ENCODE results near the gene NFKBIE. TPM values are rescaled to one million over a fixed set of nuclear protein-coding genes. Genes with fewer than 3 reads are reported as not detected.

NFKBIE gene
- total RNA-seq, 1 experiment from 2014 or later: 7.4 TPM

DNA sequence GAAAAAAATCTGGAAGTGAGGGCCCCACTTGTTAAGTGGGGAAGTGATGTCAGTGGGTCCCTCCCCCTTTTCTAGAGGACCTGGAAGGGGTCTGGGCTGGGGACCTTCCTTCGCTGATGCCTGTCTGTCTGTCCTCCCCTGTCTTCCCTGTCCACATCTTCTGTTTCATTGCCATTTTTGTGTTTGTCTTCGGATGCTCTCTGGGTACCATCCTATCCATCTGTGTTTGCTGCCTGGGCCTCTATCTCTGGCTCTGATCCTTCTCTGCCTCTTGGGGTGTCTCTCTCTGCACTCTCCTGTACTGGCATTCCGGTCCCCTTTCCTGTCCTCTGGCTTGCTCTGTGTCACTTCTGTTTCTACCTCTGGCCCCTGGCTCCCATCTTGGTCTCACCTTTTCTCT is 7.2 kb upstream of the NFKBIE start:
- Histone ChIP-seq H3K27me3 (ENCODE audit: low read length) (peaks cover 33% of the 10 kb centered on the region), H3F3A (ENCODE audit: low read length, unreplicated experiment) (no peaks in the 10 kb centered on the region), H3K79me2 (ENCODE audit: low read length) (no peaks in the 10 kb centered on the region), H4K20me1 (ENCODE audit: low read length) (no peaks in the 10 kb centered on the region), H3K9me3 (ENCODE audit: low read length) (no peaks in the 10 kb centered on the region), H3K4me1 (ENCODE audit: insufficient read depth, low read length) (no peaks in the 10 kb centered on the region), H3K9ac (ENCODE audit: low read length) (no peak overlapping the region), H2AFZ (ENCODE audit: low read length) (no peak overlapping the region), H3K27ac (ENCODE audit: low read length) (no peak overlapping the region), H3K4me2 (ENCODE audit: low read length) (no peak overlapping the region), H3K36me3 (ENCODE audit: low read depth, low read length) (no peaks in the 10 kb centered on the region), H3K9me2 (replicated peaks; ENCODE audit: low read length) (no peaks in the 10 kb centered on the region), H3K4me3 (ENCODE audit: low read length) (no peak overlapping the region)
- no peak for TF ChIP-seq EZH2phosphoT487 (IDR thresholded peaks at IDR 0.05; ENCODE audit: borderline replicate concordance, low read length)
- TF ChIP-seq CTCF (conservative IDR thresholded peaks at IDR 0.05; ENCODE audit: low read depth, low read length): no peak
- TF ChIP-seq EZH2 (IDR thresholded peaks at IDR 0.05; ENCODE audit: low read length, unreplicated experiment): no peak
- DNase-seq (no peak), ATAC-seq (no peak)
- BruUV-seq (replicated peaks): no TSS peak
- CTCF ChIA-PET: no interaction called here
- POLR2A ChIA-PET (ENCODE audit: unreplicated experiment): no interaction called here
- intact Hi-C loops (cut with micrococcal nuclease): no loop called here

- no peaks in the 10 kb centered on the region for H4K20me1 ChIP-seq (ENCODE audit: low read length)
- H3K27me3 ChIP-seq (ENCODE audit: low read length): peaks cover 33% of the 10 kb centered on the region
- H3F3A ChIP-seq (ENCODE audit: low read length, unreplicated experiment): no peaks in the 10 kb centered on the region
- no peak for ATAC-seq
- intact Hi-C loops (cut with micrococcal nuclease): no loop called here
- ChIA-PET POLR2A (ENCODE audit: unreplicated experiment) (no interaction called here), CTCF (no interaction called here)
- H3K27ac ChIP-seq (ENCODE audit: low read length): no peak overlapping the region
- H3K4me1 ChIP-seq (ENCODE audit: insufficient read depth, low read length): no peaks in the 10 kb centered on the region
- H3K36me3 ChIP-seq (ENCODE audit: low read depth, low read length): no peaks in the 10 kb centered on the region
- no peak overlapping the region for H2AFZ ChIP-seq (ENCODE audit: low read length)
- no peaks in the 10 kb centered on the region for H3K9me2 ChIP-seq (replicated peaks; ENCODE audit: low read length)
- no peaks in the 10 kb centered on the region for H3K79me2 ChIP-seq (ENCODE audit: low read length)
- BruUV-seq (replicated peaks): no TSS peak
- H3K9ac ChIP-seq (ENCODE audit: low read length): no peak overlapping the region
- no peak overlapping the region for H3K4me2 ChIP-seq (ENCODE audit: low read length)
- no peak overlapping the region for H3K4me3 ChIP-seq (ENCODE audit: low read length)
- H3K9me3 ChIP-seq (ENCODE audit: low read length): no peaks in the 10 kb centered on the region
- DNase-seq: no peak
- TF ChIP-seq EZH2phosphoT487 (IDR thresholded peaks at IDR 0.05; ENCODE audit: borderline replicate concordance, low read length) (no peak), CTCF (conservative IDR thresholded peaks at IDR 0.05; ENCODE audit: low read depth, low read length) (no peak), EZH2 (IDR thresholded peaks at IDR 0.05; ENCODE audit: low read length, unreplicated experiment) (no peak)
Observed at GRCh38 chr6:44271914-44272313, 6.6 kb upstream of the NFKBIE start.

- H3K4me1 ChIP-seq (ENCODE audit: insufficient read depth, low read length): no peaks in the 10 kb centered on the region
- no peak for TF ChIP-seq EZH2 (IDR thresholded peaks at IDR 0.05; ENCODE audit: low read length, unreplicated experiment)
- TF ChIP-seq EZH2phosphoT487 (IDR thresholded peaks at IDR 0.05; ENCODE audit: borderline replicate concordance, low read length): no peak
- TF ChIP-seq CTCF (conservative IDR thresholded peaks at IDR 0.05; ENCODE audit: low read depth, low read length): no peak
- H3F3A ChIP-seq (ENCODE audit: low read length, unreplicated experiment): no peaks in the 10 kb centered on the region
- no peaks in the 10 kb centered on the region for H3K9me3 ChIP-seq (ENCODE audit: low read length)
- H3K9ac ChIP-seq (ENCODE audit: low read length): no peak overlapping the region
- no peaks in the 10 kb centered on the region for H3K36me3 ChIP-seq (ENCODE audit: low read depth, low read length)
- DNase-seq (no peak), ATAC-seq (no peak)
- H3K27me3 ChIP-seq (ENCODE audit: low read length): peaks cover 33% of the 10 kb centered on the region
- POLR2A ChIA-PET (ENCODE audit: unreplicated experiment): interaction anchor here (0.6 kb wide), 1 partner anchor 66 kb away, joined by 5 read pairs; no protein-coding TSS in a partner anchor
- intact Hi-C loops (cut with micrococcal nuclease): no loop called here
- no peak overlapping the region for H3K27ac ChIP-seq (ENCODE audit: low read length)
- no peaks in the 10 kb centered on the region for H4K20me1 ChIP-seq (ENCODE audit: low read length)
- H3K4me3 ChIP-seq (ENCODE audit: low read length): no peak overlapping the region
- no peak overlapping the region for H2AFZ ChIP-seq (ENCODE audit: low read length)
- no peak overlapping the region for H3K4me2 ChIP-seq (ENCODE audit: low read length)
- CTCF ChIA-PET: no interaction called here
- no peaks in the 10 kb centered on the region for H3K79me2 ChIP-seq (ENCODE audit: low read length)
- H3K9me2 ChIP-seq (replicated peaks; ENCODE audit: low read length): no peaks in the 10 kb centered on the region
- BruUV-seq (replicated peaks): no TSS peak
Observed at GRCh38 chr6:44271406-44271723, 6.0 kb upstream of the NFKBIE start.
